Stimulated activated CD4-positive, alpha-beta T cell treated with anti-CD3 and anti-CD28 coated beads, Interleukin-4, amount 100 ng/mL, for 24 hours (primary cell): ENCODE results near the gene LINC01488.

Source experiments
- DNase-seq: peaks from one replicate; pipeline ENCODE4 v3.0.0-alpha.2; 2020

The LINC01488 gene

GRCh38 chr11:69534166-69534530, 52.7 kb downstream of the LINC01488 start:
- DNase-seq, result no peak

- no peak for DNase-seq
Observed at GRCh38 chr11:69535908-69536307, 54.4 kb downstream of the LINC01488 start.

- no peak for DNase-seq
Observed at GRCh38 chr11:69536406-69536805, 54.9 kb downstream of the LINC01488 start.

GRCh38 chr11:69537126-69537525, 55.7 kb downstream of the LINC01488 start:
- DNase-seq, result no peak

- DNase-seq, result no peak
Observed at GRCh38 chr11:69537855-69538640, 56.6 kb downstream of the LINC01488 start.

- DNase-seq, result no peak
Observed at GRCh38 chr11:69538854-69539253, 57.4 kb downstream of the LINC01488 start.

GRCh38 chr11:69539416-69540117, 58.1 kb downstream of the LINC01488 start:
- no peak for DNase-seq

- DNase-seq, result no peak
Observed at GRCh38 chr11:69540118-69541000, 58.9 kb downstream of the LINC01488 start.

- DNase-seq, result no peak
Observed at GRCh38 chr11:69541001-69541285, 59.5 kb downstream of the LINC01488 start.

- DNase-seq, result no peak
Observed at GRCh38 chr11:69541501-69542313, 60.2 kb downstream of the LINC01488 start.

- DNase-seq, result no peak
Observed at GRCh38 chr11:69542314-69543168, 61.1 kb downstream of the LINC01488 start.
